NCI-H69 (cell line): ENCODE data around the gene SIK3.
"Not testable (repeated sequence)": the region's sequence is repeated elsewhere in the genome, so short reads cannot be mapped to it uniquely, and the experiment has no call there.

Experiments
- DNase-seq: peaks from one replicate; lab custom pipeline; 2025; lab: John Stamatoyannopoulos, UW

The SIK3 gene

GRCh38 chr11:117098269-117099232 is at the start of gene SIK3:
TSS of gene SIK3 (minus strand) at chr11:117098428. CDS start at chr11:117098415, 13 bp downstream.
- peak; percentile 98 for DNase-seq

GRCh38 chr11:117146521-117146920 is 48.3 kb upstream of the SIK3 start:
- no peak for DNase-seq

- peak; percentile 64 for DNase-seq
Measured at GRCh38 chr11:117145393-117145761, 47.1 kb upstream of the SIK3 start.

GRCh38 chr11:117144477-117145392 is 46.5 kb upstream of the SIK3 start:
- DNase-seq, result peak; percentile 83

- peak; percentile 98 for DNase-seq
Measured at GRCh38 chr11:117143871-117144476, 45.7 kb upstream of the SIK3 start, which contains the start of gene PAFAH1B2. TSS of gene PAFAH1B2 (plus strand) at chr11:117144287. CDS start at chr11:117152448, 8,161 bp downstream.

GRCh38 chr11:117143390-117143789 is 45.2 kb upstream of the SIK3 start:
- DNase-seq, result peak; percentile 79

GRCh38 chr11:117137223-117138086 is 39.2 kb upstream of the SIK3 start:
- not testable (repeated sequence) for DNase-seq

GRCh38 chr11:117134979-117135378 is 36.8 kb upstream of the SIK3 start:
- DNase-seq, result not testable (repeated sequence)

GRCh38 chr11:117134431-117134830 is 36.2 kb upstream of the SIK3 start:
- DNase-seq, result no peak

GRCh38 chr11:117130879-117131278 is 32.7 kb upstream of the SIK3 start:
- DNase-seq, result no peak

GRCh38 chr11:117130396-117130795 is 32.2 kb upstream of the SIK3 start:
- DNase-seq, result not testable (repeated sequence)

GRCh38 chr11:117128289-117128688 is 30.1 kb upstream of the SIK3 start:
- DNase-seq, result peak; percentile 15

- DNase-seq, result peak; percentile 37
Measured at GRCh38 chr11:117127171-117127901, 29.1 kb upstream of the SIK3 start.

- no peak for DNase-seq
Measured at GRCh38 chr11:117126223-117126965, 28.2 kb upstream of the SIK3 start.

- no peak for DNase-seq
Measured at GRCh38 chr11:117122556-117122955, 24.3 kb upstream of the SIK3 start.

- no peak for DNase-seq
Measured at GRCh38 chr11:117121176-117121575, 22.9 kb upstream of the SIK3 start.

GRCh38 chr11:117117681-117118080 is 19.5 kb upstream of the SIK3 start:
- no peak for DNase-seq

GRCh38 chr11:117112939-117113338 is 14.7 kb upstream of the SIK3 start:
- not testable (repeated sequence) for DNase-seq

GRCh38 chr11:117112497-117112896 is 14.3 kb upstream of the SIK3 start:
- not testable (repeated sequence) for DNase-seq
